ENCODE measurements around the gene IL4R.

DNA sequence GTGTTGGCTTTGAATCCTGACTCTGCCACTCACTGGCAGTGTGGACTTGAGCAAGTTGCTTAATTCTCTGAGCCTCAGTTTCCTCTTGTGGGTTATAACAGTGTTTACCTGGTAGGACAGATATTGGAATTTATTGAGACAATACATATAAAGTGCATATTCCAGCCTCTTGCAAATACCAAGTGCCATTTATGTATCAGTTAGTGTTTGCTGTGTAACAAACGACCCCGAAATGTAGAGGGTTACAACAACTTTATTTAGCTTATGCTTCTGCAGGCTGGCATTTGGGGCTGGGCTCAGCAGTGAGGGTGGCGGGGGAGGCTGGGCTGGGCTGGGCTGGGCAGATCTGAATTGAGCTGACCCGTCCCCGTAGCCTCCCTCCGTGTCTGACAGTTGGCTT lies 45.8 kb downstream of the IL4R start:
- TF ChIP-seq, protein P1, sequence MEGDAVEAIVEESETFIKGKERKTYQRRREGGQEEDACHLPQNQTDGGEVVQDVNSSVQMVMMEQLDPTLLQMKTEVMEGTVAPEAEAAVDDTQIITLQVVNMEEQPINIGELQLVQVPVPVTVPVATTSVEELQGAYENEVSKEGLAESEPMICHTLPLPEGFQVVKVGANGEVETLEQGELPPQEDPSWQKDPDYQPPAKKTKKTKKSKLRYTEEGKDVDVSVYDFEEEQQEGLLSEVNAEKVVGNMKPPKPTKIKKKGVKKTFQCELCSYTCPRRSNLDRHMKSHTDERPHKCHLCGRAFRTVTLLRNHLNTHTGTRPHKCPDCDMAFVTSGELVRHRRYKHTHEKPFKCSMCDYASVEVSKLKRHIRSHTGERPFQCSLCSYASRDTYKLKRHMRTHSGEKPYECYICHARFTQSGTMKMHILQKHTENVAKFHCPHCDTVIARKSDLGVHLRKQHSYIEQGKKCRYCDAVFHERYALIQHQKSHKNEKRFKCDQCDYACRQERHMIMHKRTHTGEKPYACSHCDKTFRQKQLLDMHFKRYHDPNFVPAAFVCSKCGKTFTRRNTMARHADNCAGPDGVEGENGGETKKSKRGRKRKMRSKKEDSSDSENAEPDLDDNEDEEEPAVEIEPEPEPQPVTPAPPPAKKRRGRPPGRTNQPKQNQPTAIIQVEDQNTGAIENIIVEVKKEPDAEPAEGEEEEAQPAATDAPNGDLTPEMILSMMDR (IDR thresholded peaks at IDR 0.05): no peak
- TF ChIP-seq SIN3A (IDR thresholded peaks at IDR 0.05; ENCODE audit: borderline replicate concordance, insufficient read depth, low read depth, low read length) (no peak), TCF7L2 (IDR thresholded peaks at IDR 0.05; ENCODE audit: low read depth, low read length) (no peak), POLR2AphosphoS5 (IDR thresholded peaks at IDR 0.05; ENCODE audit: low read depth, low read length) (no peak)
- TF ChIP-seq, protein P2, sequence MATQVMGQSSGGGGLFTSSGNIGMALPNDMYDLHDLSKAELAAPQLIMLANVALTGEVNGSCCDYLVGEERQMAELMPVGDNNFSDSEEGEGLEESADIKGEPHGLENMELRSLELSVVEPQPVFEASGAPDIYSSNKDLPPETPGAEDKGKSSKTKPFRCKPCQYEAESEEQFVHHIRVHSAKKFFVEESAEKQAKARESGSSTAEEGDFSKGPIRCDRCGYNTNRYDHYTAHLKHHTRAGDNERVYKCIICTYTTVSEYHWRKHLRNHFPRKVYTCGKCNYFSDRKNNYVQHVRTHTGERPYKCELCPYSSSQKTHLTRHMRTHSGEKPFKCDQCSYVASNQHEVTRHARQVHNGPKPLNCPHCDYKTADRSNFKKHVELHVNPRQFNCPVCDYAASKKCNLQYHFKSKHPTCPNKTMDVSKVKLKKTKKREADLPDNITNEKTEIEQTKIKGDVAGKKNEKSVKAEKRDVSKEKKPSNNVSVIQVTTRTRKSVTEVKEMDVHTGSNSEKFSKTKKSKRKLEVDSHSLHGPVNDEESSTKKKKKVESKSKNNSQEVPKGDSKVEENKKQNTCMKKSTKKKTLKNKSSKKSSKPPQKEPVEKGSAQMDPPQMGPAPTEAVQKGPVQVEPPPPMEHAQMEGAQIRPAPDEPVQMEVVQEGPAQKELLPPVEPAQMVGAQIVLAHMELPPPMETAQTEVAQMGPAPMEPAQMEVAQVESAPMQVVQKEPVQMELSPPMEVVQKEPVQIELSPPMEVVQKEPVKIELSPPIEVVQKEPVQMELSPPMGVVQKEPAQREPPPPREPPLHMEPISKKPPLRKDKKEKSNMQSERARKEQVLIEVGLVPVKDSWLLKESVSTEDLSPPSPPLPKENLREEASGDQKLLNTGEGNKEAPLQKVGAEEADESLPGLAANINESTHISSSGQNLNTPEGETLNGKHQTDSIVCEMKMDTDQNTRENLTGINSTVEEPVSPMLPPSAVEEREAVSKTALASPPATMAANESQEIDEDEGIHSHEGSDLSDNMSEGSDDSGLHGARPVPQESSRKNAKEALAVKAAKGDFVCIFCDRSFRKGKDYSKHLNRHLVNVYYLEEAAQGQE (IDR thresholded peaks at IDR 0.05; ENCODE audit: insufficient read depth in 1 of 2, low read depth in 2 of 2, low read length in 1 of 2): no peak

Data from Panc1 (cell line).